Bronchial epithelial cell (primary cell): ENCODE data around the gene NDUFB3. TPM values are rescaled to one million over a fixed set of nuclear protein-coding genes. Genes with fewer than 3 reads are reported as not detected.

Experiments used
- DNase-seq: peaks from one replicate; pipeline ENCODE4 v3.0.0-alpha.2; 2010; ENCODE audit warnings: low read depth
- FAIRE-seq: peaks from 2 replicates; lab custom pipeline; 2011; peaks lifted over from hg19 to GRCh38; lab: Jason Lieb, UNC
- H3K27me3 ChIP-seq: 2 replicates; pipeline ENCODE4 v1.5.1; 2011; ENCODE audit warnings: low read length; ENCODE audit not compliant: control insufficient read depth, insufficient read depth
- H3K36me3 ChIP-seq: 2 replicates; pipeline ENCODE4 v1.5.1; 2011; ENCODE audit warnings: low read length; ENCODE audit not compliant: control insufficient read depth, insufficient read depth
- H3K4me3 ChIP-seq: 2 replicates; pipeline ENCODE4 v1.5.1; 2011; ENCODE audit warnings: mild to moderate bottlenecking, low read depth, low read length, control low read depth
- CTCF ChIP-seq: IDR thresholded peaks from 2 replicates; pipeline ENCODE4 v1.5.1; 2011; ENCODE audit warnings: mild to moderate bottlenecking, moderate library complexity, low read length, control low read depth, inconsistent platforms; ENCODE audit not compliant: insufficient read depth, severe bottlenecking
- total RNA-seq: library from RNA; depleted of rRNA; stranded (reverse); fragments of >200 nt; gene quantifications from 2 replicates; pipeline ENCODE4 v1.2.1, GENCODE V29; 2014

NDUFB3 gene
- total RNA-seq, 1 donor from 2014 or later = 38.7 TPM

GRCh38 chr2:201046881-201047280, 24.9 kb upstream of the NDUFB3 start:
- DNase-seq = no peak
- Histone ChIP-seq H3K27me3 (no peaks in the 10 kb centered on the region), H3K4me3 (no peak overlapping the region), H3K36me3 (no peaks in the 10 kb centered on the region)
- FAIRE-seq = no peak
- no peak for TF ChIP-seq CTCF

GRCh38 chr2:201049455-201049854, 22.3 kb upstream of the NDUFB3 start:
- Histone ChIP-seq H3K36me3 (no peaks in the 10 kb centered on the region), H3K4me3 (no peak overlapping the region), H3K27me3 (no peaks in the 10 kb centered on the region)
- DNase-seq (no peak), FAIRE-seq (no peak)
- TF ChIP-seq CTCF = no peak

GRCh38 chr2:201057087-201057521, 14.7 kb upstream of the NDUFB3 start:
- peaks cover 1% of the 10 kb centered on the region for H3K36me3 ChIP-seq
- no peak for TF ChIP-seq CTCF
- no peak overlapping the region for H3K4me3 ChIP-seq
- no peaks in the 10 kb centered on the region for H3K27me3 ChIP-seq
- FAIRE-seq (no peak), DNase-seq (no peak)

- Histone ChIP-seq H3K4me3 (no peak overlapping the region), H3K36me3 (peaks cover 1% of the 10 kb centered on the region), H3K27me3 (no peaks in the 10 kb centered on the region)
- no peak for DNase-seq
- TF ChIP-seq CTCF = no peak
- no peak for FAIRE-seq
These were observed 14.0 kb upstream of the NDUFB3 start for GRCh38 chr2:201057715-201058248.

- no peaks in the 10 kb centered on the region for H3K27me3 ChIP-seq
- FAIRE-seq (no peak), DNase-seq (no peak)
- H3K4me3 ChIP-seq = no peak overlapping the region
- no peak for TF ChIP-seq CTCF
- peaks cover 1% of the 10 kb centered on the region for H3K36me3 ChIP-seq
These were observed 12.9 kb upstream of the NDUFB3 start for GRCh38 chr2:201058914-201059313.
